Glomerular visceral epithelial cell (primary cell): Measurements from ENCODE around the gene IL13.
"Not testable (repeated sequence)": the region's sequence is repeated elsewhere in the genome, so short reads cannot be mapped to it uniquely, and the experiment has no call there.

ENCODE experiments used
- DNase-seq: peaks from one replicate; pipeline ENCODE4 v3.0.0-alpha.2; 2016; ENCODE audit errors: extremely low spot score

The IL13 gene

DNA sequence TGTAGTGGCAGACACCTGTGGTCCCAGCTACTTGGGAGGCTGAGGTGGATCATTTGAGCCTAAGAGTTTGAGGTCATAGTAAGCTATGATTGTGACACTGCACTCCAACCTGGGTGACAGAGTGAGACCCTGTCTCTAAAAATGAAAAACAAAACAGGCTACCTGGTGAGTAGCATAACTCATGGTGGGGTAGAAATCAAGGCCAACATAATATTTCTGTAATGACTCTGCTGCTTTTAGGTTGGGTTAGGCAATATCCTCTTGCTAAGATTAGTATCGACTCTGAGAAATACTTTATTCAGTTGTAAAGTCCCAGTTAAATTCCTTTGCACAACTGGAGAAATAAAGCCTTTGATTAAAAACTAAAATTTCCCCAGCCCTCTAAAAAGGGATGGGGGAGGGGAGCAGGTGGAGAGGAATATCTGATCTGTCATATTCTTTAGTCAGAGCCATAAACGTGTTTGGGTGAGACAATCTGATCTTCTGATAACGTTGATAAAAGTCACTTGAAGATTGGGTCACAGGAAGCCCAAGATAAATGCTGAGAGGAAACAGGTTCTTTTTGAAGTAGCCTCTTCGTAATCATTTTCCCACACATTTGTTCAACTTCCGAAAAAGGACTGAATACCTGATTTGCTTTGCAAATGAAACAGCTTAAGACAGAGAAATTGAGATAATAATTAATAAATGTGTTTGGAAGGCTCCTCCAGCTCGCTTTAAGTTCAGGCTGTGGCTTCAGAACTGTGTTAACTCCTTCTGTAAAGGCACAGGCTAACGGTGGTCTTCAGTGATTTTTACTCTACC, 30.8 kb downstream of the IL13 start:
- no peak for DNase-seq

DNA sequence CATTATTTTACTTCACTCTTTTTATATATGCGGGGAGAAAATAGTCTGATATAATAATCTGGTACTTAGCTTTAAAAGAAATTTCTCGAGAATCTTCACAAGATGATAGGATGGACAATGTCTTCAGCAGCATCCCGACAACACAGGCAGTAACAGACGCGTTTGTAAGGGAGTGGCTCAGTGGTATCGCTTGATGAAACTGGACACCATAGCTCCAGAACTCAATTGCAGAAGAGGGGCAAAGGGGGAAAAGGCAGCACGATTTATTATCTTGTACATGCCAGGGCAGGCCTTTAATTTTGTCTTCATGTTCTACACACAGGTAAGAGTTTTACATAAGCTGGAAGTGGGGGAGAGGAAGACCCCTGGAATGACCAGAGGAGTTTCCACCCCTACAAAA, 31.5 kb downstream of the IL13 start:
- no peak for DNase-seq

- no peak for DNase-seq
Observed at GRCh38 chr5:132690156-132690555, 32.2 kb downstream of the IL13 start.

- not testable (repeated sequence) for DNase-seq
Observed at GRCh38 chr5:132691755-132692631, 34.0 kb downstream of the IL13 start.

GRCh38 chr5:132692632-132692967, 34.6 kb downstream of the IL13 start:
- no peak for DNase-seq

GRCh38 chr5:132695956-132696355, 38.0 kb downstream of the IL13 start:
- no peak for DNase-seq

DNA sequence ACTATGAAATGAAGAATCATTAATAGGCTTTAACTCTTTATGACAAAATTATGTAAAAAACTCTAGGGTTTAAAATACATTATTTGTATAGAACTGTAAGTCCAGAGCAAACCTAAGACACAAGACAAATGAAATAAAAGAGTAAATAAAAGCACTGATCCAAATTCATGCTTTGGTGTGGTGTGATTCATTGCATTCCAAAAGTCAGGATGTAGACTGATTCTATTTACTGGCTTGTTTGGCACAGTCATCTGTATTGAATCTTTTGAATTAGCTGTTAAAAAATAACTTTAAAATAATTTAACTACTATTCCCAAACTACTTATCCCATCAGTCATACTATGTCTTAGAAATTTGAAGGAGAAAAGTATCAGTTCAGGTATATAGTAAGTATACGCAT, 46.9 kb downstream of the IL13 start:
- peak; percentile 8 for DNase-seq

DNA sequence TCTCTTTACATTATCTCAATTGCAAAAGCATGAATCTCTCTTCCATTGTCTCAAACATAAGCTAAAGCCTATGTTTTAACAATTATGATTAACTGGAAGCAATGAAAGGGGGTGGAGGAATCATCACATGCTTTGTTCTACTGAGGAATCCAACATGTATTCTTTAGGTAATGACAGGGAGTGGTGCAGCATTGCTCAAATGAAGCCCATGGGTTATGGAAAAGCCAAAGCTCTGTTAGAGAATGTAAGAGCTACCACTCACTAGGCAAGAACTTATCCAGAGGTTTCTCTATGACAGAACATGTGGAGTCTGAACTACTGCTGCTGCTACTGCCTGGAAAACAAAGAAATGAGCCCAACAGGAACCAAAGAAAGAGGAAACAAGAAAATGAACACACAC, 50.7 kb downstream of the IL13 start:
- no peak for DNase-seq
